Mesodermal cell (in vitro differentiated cells): ENCODE results near the gene GAP43.

ENCODE experiments used
- H3K27ac ChIP-seq: 2 replicates; pipeline ENCODE4 v1.7.0; 2013; ENCODE audit warnings: mild to moderate bottlenecking, low read depth, low read length, moderate library complexity; ENCODE audit not compliant: severe bottlenecking
- H3K36me3 ChIP-seq: 2 replicates; pipeline ENCODE4 v1.7.1; 2013; ENCODE audit warnings: mild to moderate bottlenecking, low read length, moderate library complexity; ENCODE audit not compliant: control insufficient read depth, insufficient read depth
- H3K4me1 ChIP-seq: one replicate; pipeline ENCODE4 v1.7.1; 2013; ENCODE audit warnings: mild to moderate bottlenecking, low read length; ENCODE audit not compliant: insufficient read depth, control insufficient read depth, poor library complexity, severe bottlenecking
- H3K4me3 ChIP-seq: 2 replicates; pipeline ENCODE4 v1.7.0; 2013; ENCODE audit warnings: low read length, control low read depth, mild to moderate bottlenecking; ENCODE audit not compliant: insufficient read depth, poor library complexity, severe bottlenecking; ENCODE audit errors: extremely low read depth
- H3K9me3 ChIP-seq: 2 replicates; pipeline ENCODE4 v1.7.1; 2013; ENCODE audit warnings: mild to moderate bottlenecking, low read length, moderate library complexity; ENCODE audit not compliant: control insufficient read depth
- WGBS, 2 experiments: methylation state at CpG; one replicate each; pipeline ENCODE4 v1.1.5; 2013; ENCODE audit warnings: missing lambda C conversion rate in 2 of 2; ENCODE audit not compliant: insufficient coverage in 2 of 2; 5-methylcytosine and 5-hydroxymethylcytosine counted together

Gene GAP43

GRCh38 chr3:115662356-115662755 is 39.0 kb downstream of the GAP43 start:
- Histone ChIP-seq H3K36me3 (no peaks in the 10 kb centered on the region), H3K4me3 (no peak overlapping the region), H3K27ac (no peak overlapping the region), H3K4me1 (peaks cover 25% of the 10 kb centered on the region), H3K9me3 (no peaks in the 10 kb centered on the region)
- no CpG with 5 or more reads among the region's 1 CpG for WGBS, 2 experiments

GRCh38 chr3:115663414-115663813 is 40.1 kb downstream of the GAP43 start:
- Histone ChIP-seq H3K36me3 (no peaks in the 10 kb centered on the region), H3K4me1 (peaks cover 18% of the 10 kb centered on the region), H3K9me3 (no peaks in the 10 kb centered on the region), H3K27ac (no peak overlapping the region), H3K4me3 (no peak overlapping the region)
- WGBS, 2 experiments, result 94 to 100% methylated on average over 2 of the region's 3 CpGs

- H3K9me3 ChIP-seq, result no peaks in the 10 kb centered on the region
- H3K4me1 ChIP-seq, result peaks cover under 1% of the 10 kb centered on the region
- H3K27ac ChIP-seq, result no peak overlapping the region
- no peak overlapping the region for H3K4me3 ChIP-seq
- WGBS, 2 experiments, result no CpG with 5 or more reads among the region's 2 CpGs
- no peaks in the 10 kb centered on the region for H3K36me3 ChIP-seq
These were observed 42.8 kb downstream of the GAP43 start for GRCh38 chr3:115666081-115666480.

- no peaks in the 10 kb centered on the region for H3K36me3 ChIP-seq
- no peaks in the 10 kb centered on the region for H3K9me3 ChIP-seq
- H3K27ac ChIP-seq, result no peak overlapping the region
- no peaks in the 10 kb centered on the region for H3K4me1 ChIP-seq
- WGBS, 2 experiments, result 83 to 94% methylated on average over 1 to 3 of the region's 4 CpGs
- no peak overlapping the region for H3K4me3 ChIP-seq
These were observed 43.8 kb downstream of the GAP43 start for GRCh38 chr3:115666920-115667737.

GRCh38 chr3:115667738-115668065 is 44.4 kb downstream of the GAP43 start:
- Histone ChIP-seq H3K27ac (no peak overlapping the region), H3K4me1 (no peaks in the 10 kb centered on the region), H3K9me3 (no peaks in the 10 kb centered on the region), H3K4me3 (no peak overlapping the region), H3K36me3 (no peaks in the 10 kb centered on the region)

- Histone ChIP-seq H3K4me1 (no peaks in the 10 kb centered on the region), H3K27ac (no peak overlapping the region), H3K36me3 (no peaks in the 10 kb centered on the region), H3K4me3 (no peak overlapping the region), H3K9me3 (no peaks in the 10 kb centered on the region)
These were observed 47.6 kb downstream of the GAP43 start for GRCh38 chr3:115670911-115671310.

- Histone ChIP-seq H3K36me3 (no peaks in the 10 kb centered on the region), H3K4me1 (no peaks in the 10 kb centered on the region), H3K9me3 (no peaks in the 10 kb centered on the region), H3K27ac (no peak overlapping the region), H3K4me3 (no peak overlapping the region)
- 70 to 100% methylated on average over 2 of the region's 5 CpGs for WGBS, 2 experiments
These were observed 48.6 kb downstream of the GAP43 start for GRCh38 chr3:115671761-115672455.

- Histone ChIP-seq H3K27ac (no peak overlapping the region), H3K9me3 (no peaks in the 10 kb centered on the region), H3K4me1 (no peaks in the 10 kb centered on the region), H3K36me3 (no peaks in the 10 kb centered on the region), H3K4me3 (no peak overlapping the region)
- 79 to 100% methylated on average over 3 of the region's 3 CpGs for WGBS, 2 experiments
These were observed 50.6 kb downstream of the GAP43 start for GRCh38 chr3:115673881-115674280.

GRCh38 chr3:115676336-115676735 is 53.0 kb downstream of the GAP43 start:
- Histone ChIP-seq H3K4me1 (no peaks in the 10 kb centered on the region), H3K27ac (no peak overlapping the region), H3K36me3 (no peaks in the 10 kb centered on the region), H3K9me3 (no peaks in the 10 kb centered on the region), H3K4me3 (no peak overlapping the region)
- 88 to 92% methylated on average over 6 to 9 of the region's 9 CpGs for WGBS, 2 experiments

- Histone ChIP-seq H3K4me1 (no peaks in the 10 kb centered on the region), H3K4me3 (no peak overlapping the region), H3K36me3 (no peaks in the 10 kb centered on the region), H3K9me3 (no peaks in the 10 kb centered on the region), H3K27ac (no peak overlapping the region)
- WGBS, 2 experiments, result no CpG with 5 or more reads among the region's 2 CpGs
These were observed 57.6 kb downstream of the GAP43 start for GRCh38 chr3:115680803-115681345.

- H3K4me3 ChIP-seq, result no peak overlapping the region
- H3K4me1 ChIP-seq, result no peaks in the 10 kb centered on the region
- no peaks in the 10 kb centered on the region for H3K9me3 ChIP-seq
- no peaks in the 10 kb centered on the region for H3K36me3 ChIP-seq
- no peak overlapping the region for H3K27ac ChIP-seq
These were observed 58.4 kb downstream of the GAP43 start for GRCh38 chr3:115681736-115682135.
